IPS-NIHi7 (cell line): ENCODE results near the gene RNF166.
A peak's percentile ranks its signal among the peaks of the same experiment; 100 is the strongest.

Experiments
- DNase-seq: peaks from one replicate; pipeline ENCODE4 v3.0.0; 2012; ENCODE audit warnings: mixed read lengths; ENCODE audit errors: extremely low spot score

The RNF166 gene

GRCh38 chr16:88723911-88724310 lies 17.7 kb upstream of the RNF166 start:
- no peak for DNase-seq

GRCh38 chr16:88723507-88723887 lies 17.3 kb upstream of the RNF166 start:
- no peak for DNase-seq

GRCh38 chr16:88722784-88723506 lies 16.7 kb upstream of the RNF166 start:
- peak; percentile 34 for DNase-seq

GRCh38 chr16:88721815-88722755 lies 15.9 kb upstream of the RNF166 start:
- no peak for DNase-seq

GRCh38 chr16:88721236-88721635 lies 15.0 kb upstream of the RNF166 start:
- DNase-seq = no peak

GRCh38 chr16:88720396-88720970 lies 14.3 kb upstream of the RNF166 start:
- DNase-seq = no peak

GRCh38 chr16:88719933-88720296 lies 13.7 kb upstream of the RNF166 start:
- no peak for DNase-seq

GRCh38 chr16:88719267-88719932 lies 13.2 kb upstream of the RNF166 start:
- DNase-seq = no peak

- DNase-seq = no peak
Observed at GRCh38 chr16:88718178-88718577, 12.0 kb upstream of the RNF166 start.

GRCh38 chr16:88716601-88717001 lies 10.4 kb upstream of the RNF166 start:
- no peak for DNase-seq

GRCh38 chr16:88716201-88716600 lies 10.0 kb upstream of the RNF166 start:
- no peak for DNase-seq

- DNase-seq = no peak
Observed at GRCh38 chr16:88715312-88716190, 9.3 kb upstream of the RNF166 start.

GRCh38 chr16:88714420-88715302 lies 8.5 kb upstream of the RNF166 start:
- no peak for DNase-seq

- DNase-seq = no peak
Observed at GRCh38 chr16:88713568-88714419, 7.6 kb upstream of the RNF166 start.

- DNase-seq = no peak
Observed at GRCh38 chr16:88713054-88713453, 6.8 kb upstream of the RNF166 start.

GRCh38 chr16:88712362-88712979 lies 6.3 kb upstream of the RNF166 start:
- no peak for DNase-seq

- DNase-seq = peak; percentile 32
Observed at GRCh38 chr16:88711750-88712340, 5.6 kb upstream of the RNF166 start.

GRCh38 chr16:88710556-88710955 lies 4.3 kb upstream of the RNF166 start:
- DNase-seq = no peak
